ENCODE results near the gene SSTR5.
"Not testable (repeated sequence)": the region's sequence is repeated elsewhere in the genome, so short reads cannot be mapped to it uniquely, and the experiment has no call there.

The SSTR5 gene

GRCh38 chr16:1075546-1075945 is 3.0 kb downstream of the SSTR5 start:
- DNase-seq: no peak

GRCh38 chr16:1076801-1077576 is 4.4 kb downstream of the SSTR5 start:
- no peak for DNase-seq

GRCh38 chr16:1077877-1078578 is 5.5 kb downstream of the SSTR5 start:
- DNase-seq: no peak

GRCh38 chr16:1078579-1079021 is 6.1 kb downstream of the SSTR5 start:
- DNase-seq: no peak

- no peak for DNase-seq
These were observed 6.8 kb downstream of the SSTR5 start for GRCh38 chr16:1079341-1079740.

GRCh38 chr16:1079786-1080525 is 7.4 kb downstream of the SSTR5 start:
- no peak for DNase-seq

GRCh38 chr16:1080801-1081733 is 8.5 kb downstream of the SSTR5 start:
- DNase-seq: no peak

GRCh38 chr16:1081734-1082265 is 9.3 kb downstream of the SSTR5 start:
- DNase-seq: no peak

- DNase-seq: no peak
These were observed 9.9 kb downstream of the SSTR5 start for GRCh38 chr16:1082266-1082951.

- DNase-seq: no peak
These were observed 10.6 kb downstream of the SSTR5 start for GRCh38 chr16:1082952-1083675.

GRCh38 chr16:1084971-1085370 is 12.4 kb downstream of the SSTR5 start:
- no peak for DNase-seq

GRCh38 chr16:1086443-1086842 is 13.9 kb downstream of the SSTR5 start:
- DNase-seq: not testable (repeated sequence)

GRCh38 chr16:1088295-1089170 is 16.0 kb downstream of the SSTR5 start:
- DNase-seq: no peak

- no peak for DNase-seq
These were observed 16.9 kb downstream of the SSTR5 start for GRCh38 chr16:1089439-1089821.

GRCh38 chr16:1089822-1090619 is 17.5 kb downstream of the SSTR5 start:
- DNase-seq: no peak

- DNase-seq: no peak
These were observed 18.4 kb downstream of the SSTR5 start for GRCh38 chr16:1090620-1091587.

- DNase-seq: no peak
These were observed 19.5 kb downstream of the SSTR5 start for GRCh38 chr16:1091992-1092552.

Measured in fibroblast of skin of abdomen (primary cell).